Astrocyte (in vitro differentiated cells and primary cell): ENCODE results near the gene C4orf54.

ENCODE experiments used
- CTCF ChIP-seq: IDR thresholded peaks from 2 replicates; pipeline ENCODE4 v1.5.1; 2011; ENCODE audit warnings: low read depth, mild to moderate bottlenecking, inconsistent platforms, low read length, moderate library complexity; ENCODE audit not compliant: insufficient read depth
- EZH2 ChIP-seq: IDR thresholded peaks from 2 replicates; pipeline ENCODE4 v1.6.1; 2012; ENCODE audit warnings: mild to moderate bottlenecking, low read length, inconsistent platforms; ENCODE audit not compliant: insufficient read depth

- TF ChIP-seq CTCF (no peak), EZH2 (no peak)
Observed at GRCh38 chr4:99629962-99630554, 27.6 kb downstream of the C4orf54 start.
